ENCODE results near the gene ARSG.

GRCh38 chr17:68349157-68349556 is 57.9 kb downstream of the ARSG start:
- TF ChIP-seq CTCF (IDR thresholded peaks at IDR 0.05; ENCODE audit: poor library complexity, severe bottlenecking), result no peak
- no peak for TF ChIP-seq SMC3 (conservative IDR thresholded peaks at IDR 0.05; ENCODE audit: poor library complexity)
- no peak for TF ChIP-seq EZH2 (IDR thresholded peaks at IDR 0.05; ENCODE audit: borderline replicate concordance, insufficient read depth, low read length, poor library complexity, severe bottlenecking)
- no peak for TF ChIP-seq EP300 (conservative IDR thresholded peaks at IDR 0.05; ENCODE audit: poor library complexity, severe bottlenecking)
- no peak for TF ChIP-seq POLR2AphosphoS5 (IDR thresholded peaks at IDR 0.05)
- TF ChIP-seq REST (IDR thresholded peaks at IDR 0.05; ENCODE audit: borderline replicate concordance), result no peak
